HG03457 (cell line): ENCODE data around the gene CMTM4.
"Not testable (repeated sequence)": the region's sequence is repeated elsewhere in the genome, so short reads cannot be mapped to it uniquely, and the experiment has no call there.

Source experiments
- ATAC-seq: cut with Tn5 transposase; IDR thresholded peaks from one replicate; pipeline ENCODE4 v1.9.1; 2021; ENCODE audit warnings: moderate number of reproducible peaks; ENCODE audit not compliant: unreplicated experiment

The CMTM4 gene

DNA sequence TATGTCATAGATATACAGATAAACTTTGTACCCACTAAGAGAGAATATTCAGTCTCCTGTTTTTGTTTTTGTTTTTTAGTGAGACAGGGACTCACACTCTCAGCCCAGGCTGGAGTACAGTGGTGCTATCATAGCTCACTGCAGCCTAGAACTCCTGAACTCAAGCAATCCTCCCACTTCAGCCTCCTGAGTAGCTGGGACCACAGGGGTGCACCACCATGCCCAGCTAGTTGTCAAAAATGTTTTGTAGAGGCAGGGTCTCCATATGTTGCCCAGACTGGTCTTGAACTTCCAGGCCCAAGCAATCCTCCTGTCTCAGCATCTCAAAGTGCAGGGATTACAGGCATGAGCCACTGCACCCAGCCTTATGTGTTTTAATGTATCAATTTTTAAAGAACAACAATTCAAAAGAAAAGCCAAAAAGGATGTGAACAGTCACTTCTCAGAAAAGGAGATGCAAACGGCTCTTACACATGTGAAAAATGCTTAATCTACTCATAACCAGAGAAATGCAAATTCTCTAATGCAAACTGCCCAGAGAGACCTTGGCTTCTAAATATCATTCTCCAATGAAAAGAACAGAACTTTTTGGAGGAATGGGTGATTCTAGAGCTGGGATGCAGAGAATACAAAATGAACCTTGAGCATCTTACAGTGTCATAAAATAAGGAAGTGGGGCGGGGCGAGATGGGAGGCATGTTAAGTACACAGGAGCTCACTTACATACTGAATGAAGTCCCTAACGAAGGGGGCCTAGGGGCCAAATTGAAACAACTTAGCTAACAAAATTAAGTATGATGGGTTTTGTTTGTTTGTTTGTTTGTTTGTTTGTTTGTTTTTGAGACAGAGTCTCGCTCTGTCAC is 99.3 kb downstream of the CMTM4 start:
- no peak for ATAC-seq

DNA sequence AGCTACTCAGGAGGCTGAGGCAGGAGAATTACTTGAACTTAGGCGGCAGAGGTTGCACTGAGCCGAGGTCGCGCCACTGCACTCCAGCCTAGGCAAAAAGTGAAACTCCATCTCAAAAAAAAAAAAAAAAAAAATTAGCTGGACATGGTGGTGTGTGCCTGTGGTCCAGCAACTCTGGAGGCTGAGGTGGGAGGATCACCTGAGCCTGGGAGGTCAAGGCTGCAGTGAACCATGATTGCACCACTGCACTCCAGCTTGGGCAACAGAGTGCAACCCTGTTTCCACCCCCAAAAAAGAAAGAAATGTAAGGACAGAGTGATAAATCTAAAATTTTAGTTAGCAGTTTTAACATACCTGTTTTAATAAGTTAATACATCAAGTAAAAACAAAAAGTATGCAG is 100.0 kb downstream of the CMTM4 start:
- ATAC-seq, result not testable (repeated sequence)

DNA sequence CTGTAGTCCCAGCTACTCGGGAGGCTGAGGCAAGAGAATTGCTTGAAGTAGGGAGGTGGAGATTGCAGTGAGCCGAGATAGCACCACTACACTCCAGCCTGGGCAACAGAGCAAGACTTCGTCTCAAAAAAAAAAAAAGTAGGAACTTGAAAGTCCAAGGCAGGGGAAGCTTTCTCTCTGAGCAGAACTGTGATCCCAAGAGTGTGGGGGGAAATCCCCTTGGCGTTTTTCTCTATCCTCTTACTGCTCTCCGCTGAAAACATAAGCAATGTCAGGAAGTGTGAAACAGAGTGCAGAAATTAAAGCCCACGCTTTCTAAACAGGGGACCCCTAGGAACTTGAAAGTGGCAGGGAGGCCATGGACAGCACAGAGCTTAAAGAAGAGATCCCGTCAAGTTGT is 101.8 kb downstream of the CMTM4 start:
- no peak for ATAC-seq

DNA sequence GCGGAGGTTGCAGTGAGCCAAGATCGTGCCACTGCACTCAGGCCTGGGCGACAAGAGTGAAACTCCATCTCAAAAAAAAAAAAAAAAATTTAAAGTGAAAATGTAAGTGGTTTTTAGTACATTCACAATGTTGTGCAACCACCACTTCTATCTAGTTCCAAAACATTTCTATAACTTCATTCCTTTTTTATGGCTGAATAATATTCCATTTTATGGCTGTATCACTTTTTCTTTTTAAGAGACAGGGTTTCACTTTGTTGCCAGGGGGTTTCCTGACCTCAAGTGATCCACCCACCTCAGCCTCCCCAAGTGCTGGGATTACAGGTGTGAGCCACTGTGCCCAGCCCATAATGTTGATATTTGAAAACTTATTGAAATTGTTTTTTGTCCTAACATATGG is 103.7 kb downstream of the CMTM4 start:
- no peak for ATAC-seq

DNA sequence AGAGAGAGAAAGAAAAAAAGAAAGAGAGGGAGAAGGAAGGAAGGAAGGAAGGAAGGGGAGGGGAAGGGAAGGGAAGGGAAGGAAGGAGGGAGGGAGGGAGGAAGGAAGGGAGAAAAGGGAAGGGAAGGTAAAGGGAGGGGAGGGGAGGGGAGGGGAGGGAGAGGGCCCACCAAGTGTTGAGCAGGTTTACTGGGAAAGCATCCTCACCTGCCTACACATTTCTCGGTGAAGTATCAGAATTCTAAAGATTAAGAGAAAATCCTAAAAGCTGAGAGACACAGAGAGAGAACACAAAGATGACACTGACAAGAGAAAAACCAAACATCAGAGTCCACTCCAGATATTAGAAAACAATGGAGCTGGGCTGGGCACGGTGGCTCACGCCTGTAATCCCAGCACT is 104.3 kb downstream of the CMTM4 start:
- ATAC-seq, result no peak

DNA sequence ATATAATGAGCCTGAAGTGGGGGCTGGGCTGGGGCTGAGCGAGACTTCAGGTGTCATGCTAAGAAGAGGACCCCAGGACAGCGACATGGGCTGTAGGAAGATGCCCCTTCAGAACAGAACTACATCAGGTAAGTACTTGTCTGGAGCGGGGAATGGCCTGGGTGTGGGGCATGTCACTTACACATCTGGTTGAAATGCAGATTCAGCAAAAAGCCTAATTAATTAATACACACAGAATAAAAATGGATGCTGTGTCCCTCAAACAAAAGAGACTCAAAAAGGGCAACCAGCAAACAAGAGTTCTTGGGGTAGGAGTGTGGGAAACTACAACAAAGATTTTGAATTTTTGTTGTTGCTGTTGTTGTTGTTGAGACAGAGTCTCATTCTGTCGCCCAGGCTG is 105.5 kb downstream of the CMTM4 start:
- no peak for ATAC-seq

DNA sequence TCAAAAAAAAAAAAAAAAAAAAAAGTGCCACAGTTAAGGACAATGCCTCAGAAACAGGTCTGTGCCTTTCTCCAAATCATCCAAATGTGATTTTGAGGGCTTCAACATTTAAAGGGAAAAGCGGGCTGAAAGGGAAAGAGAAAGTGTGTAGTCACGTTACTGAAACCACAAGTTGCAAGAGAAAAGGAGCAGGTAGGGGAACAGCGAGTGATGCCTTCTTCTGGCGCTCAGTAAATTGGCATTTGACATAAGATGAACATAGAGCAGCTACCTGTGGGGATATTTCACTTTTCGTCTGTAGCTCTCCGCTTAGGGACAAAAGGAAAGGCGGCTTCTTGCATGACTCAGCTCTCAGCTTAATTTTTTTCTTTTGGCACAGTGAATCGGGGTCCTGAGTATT is 106.2 kb downstream of the CMTM4 start:
- ATAC-seq, result no peak

DNA sequence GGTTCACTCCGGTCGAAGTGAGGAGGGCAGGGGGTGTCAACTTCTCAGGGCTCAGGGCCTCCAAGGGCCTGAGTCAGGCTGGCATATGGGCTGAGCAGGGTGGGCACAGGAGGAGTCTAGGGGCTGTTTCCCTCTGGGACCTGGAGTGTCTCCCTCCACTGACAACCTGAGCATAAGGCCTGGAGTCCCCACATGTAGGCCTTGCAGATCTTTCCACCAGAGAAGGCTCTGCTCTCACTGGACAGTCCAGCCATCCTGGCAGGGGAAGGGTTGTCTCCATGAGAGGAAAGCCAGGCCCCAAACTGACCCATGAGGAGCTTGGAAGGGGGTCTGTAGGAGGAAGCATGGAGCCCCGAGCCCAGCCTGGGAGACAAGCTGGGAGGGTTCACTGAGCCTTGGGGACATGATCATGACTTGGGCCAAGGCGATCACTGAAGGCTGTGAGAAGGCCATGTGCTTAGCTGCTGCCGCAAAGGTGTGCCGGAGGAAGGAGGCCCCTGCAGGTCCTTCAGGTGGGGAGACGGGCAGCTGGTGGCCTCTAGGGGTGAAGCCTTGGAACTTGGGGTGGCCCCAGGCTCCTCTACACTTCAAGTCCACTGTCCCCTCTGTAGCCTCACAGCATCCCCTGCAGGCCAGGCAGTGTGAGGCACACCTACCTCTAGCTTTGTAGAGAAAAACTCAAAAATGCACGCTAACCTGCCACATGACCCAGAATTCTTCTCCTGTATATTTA is 107.4 kb downstream of the CMTM4 start:
- no peak for ATAC-seq

DNA sequence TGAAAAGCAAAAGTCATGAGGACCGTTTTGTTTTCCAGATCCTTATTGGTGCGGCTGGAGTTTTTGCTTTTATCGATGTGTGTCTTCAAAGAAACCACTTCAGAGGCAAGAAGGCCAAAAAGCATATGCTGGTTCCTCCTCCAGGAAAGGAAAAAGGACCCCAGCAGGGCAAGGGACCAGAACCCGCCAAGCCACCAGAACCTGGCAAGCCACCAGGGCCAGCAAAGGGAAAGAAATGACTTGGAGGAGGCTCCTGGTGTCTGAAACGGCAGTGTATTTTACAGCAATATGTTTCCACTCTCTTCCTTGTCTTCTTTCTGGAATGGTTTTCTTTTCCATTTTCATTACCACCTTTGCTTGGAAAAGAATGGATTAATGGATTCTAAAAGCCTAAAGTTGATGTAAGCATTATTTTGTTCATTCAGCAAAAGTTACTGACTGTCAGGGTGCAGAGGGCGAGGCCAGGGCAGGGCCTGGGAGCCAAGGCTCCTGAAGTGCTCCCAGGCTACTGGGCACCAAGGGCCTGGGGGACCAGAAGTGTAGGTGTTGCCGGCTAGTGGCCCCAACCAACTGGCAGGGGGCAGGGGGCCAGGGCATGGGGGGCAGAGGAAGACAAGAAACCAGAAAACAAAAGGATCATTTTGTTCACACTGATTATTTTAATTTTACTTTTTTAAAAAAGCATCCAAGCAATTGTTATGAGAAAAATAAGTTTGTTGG is 108.5 kb downstream of the CMTM4 start:
- ATAC-seq, result no peak

DNA sequence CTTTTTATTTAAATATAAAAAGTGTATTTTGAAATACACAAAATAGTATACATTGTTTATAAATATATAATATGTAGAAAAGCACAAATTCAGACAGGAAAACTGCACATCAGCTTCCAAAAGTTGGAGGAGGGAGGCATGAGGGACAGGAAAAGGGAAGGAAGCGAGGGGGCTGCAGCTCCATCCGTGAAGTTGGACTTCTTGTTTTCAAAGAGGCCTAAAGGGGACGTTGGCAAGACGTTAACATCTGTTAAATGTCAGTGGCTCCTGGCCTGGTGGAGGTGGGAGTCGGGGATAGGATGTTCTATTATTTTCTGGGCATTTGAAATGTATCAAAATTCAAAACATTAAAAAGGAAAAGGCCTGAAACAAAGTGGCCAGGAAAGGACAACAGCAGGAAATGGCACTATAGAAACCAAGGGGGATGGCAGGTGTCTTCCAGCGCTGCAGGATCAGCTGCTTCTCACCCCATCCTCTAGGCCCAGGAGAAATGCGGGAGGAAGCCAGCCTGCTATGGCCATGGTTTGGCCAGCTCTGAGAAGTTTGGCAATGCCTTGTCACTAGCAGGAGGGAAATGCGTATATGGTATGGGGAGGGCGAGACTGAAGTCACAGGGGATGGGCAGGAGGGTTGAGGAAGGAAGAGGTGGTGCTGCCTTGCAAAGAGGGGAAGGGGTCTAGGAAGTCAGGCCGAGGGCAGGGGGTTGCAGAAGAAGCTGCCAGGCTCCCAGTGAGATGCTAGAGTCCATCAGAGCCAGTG is 110.9 kb downstream of the CMTM4 start:
- no peak for ATAC-seq

DNA sequence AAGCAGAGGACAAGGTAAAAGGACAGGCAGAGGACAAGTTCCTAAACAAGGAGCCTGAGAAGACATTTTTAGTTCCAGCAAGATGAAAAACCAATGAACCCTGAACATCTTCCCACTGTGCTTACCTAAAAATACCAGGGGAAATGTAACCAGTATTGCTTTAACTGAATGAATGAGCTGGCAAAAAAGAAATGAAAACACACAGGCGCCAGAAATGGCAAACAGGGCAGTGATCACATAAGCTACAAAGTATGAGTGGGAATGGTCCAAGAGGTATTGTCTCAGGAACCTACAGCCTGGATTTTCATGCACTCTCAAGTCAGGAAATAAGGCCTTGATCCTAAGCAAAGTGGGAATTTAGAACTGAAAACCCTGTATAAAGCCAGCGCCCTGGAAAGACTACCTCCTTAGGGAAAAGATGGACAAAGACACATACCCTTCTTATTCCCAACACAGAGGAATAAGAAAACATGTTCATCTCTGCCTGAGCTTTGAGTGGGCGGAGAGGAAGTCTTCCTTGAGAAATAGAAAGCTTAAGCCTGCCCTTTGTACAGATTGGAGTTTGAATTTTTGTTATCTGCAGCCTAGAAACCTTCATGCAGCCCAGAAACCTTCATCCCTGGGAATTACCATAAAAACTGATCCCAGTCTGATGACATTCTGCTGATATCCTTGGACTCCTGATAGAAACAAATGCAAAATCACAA is 115.1 kb downstream of the CMTM4 start:
- no peak for ATAC-seq

DNA sequence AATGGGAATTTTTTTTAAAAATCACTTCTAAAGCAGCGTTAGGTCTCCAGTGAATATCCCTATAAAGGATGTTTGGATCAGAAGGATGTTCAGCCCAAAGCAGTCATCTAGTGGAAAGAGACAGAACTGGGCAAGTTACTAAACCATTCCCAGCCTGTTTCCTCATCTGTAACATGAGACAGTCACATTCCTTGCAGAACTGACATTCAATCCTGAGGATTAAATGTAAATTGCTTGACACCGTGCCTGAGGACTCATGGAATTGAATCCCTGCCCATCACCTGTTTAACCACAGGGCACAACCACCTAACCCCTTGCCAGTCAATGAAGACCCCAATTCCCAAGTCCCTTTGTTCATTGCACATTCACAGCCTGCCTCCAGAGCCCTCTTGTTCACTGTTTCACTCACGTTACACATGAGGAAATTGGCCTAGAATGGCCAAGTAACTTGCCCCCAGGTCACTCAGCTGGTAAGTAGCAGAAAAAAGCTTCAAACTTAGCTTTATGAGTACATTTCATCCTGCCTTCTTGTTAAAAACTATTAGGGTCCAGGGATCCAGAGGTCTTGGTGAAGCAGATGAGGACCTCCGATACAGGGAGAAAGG is 115.8 kb downstream of the CMTM4 start:
- no peak for ATAC-seq

DNA sequence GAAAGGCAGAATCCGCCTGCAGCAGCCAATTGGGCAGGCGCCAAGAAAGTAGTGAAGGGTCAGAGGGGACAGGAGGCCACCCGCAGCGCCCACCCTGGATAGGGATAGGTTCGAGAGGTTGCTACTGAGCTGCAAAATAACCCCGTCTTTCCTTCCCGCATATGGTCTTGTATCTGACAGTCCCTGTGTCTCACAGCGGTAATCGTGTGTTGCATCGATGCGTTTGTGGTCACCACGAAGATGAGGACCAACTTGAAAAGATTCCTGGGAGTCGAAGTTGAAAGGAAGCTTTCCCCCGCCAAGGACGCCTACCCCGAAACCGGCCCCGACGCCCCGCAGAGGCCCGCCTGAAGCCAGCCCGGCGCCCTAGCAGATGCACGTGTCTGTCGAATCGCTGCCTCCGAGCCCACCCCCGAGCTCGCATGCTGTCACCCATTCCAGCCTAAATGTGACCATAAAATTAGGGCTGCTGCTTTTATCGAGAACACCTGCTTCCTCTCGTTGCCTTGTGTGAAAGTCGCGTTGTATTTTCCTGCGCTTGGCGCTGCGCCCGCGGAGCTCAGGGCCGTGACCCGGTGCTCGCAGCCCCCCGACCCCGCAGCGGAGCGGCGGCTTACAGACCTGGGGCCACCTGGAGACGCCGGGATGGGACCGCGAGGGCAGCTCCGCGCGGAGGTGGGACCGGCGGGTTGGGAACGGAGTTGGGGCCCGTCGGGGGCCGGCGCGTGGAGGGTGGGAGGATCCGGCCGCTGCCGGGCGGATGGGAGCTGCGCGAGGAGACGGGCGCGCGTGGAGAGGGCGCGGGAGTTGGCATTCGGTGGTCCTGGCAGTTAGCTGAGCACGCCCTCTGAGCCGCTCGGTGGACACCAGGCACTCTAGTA is 117.7 kb downstream of the CMTM4 start, which contains the start of gene CMTM2:
Gene CMTM2 (plus strand): TSS at position 813 of the 881 bp plus-strand sequence. CDS start 145 bp downstream, outside the sequence.
- ATAC-seq, result no peak

DNA sequence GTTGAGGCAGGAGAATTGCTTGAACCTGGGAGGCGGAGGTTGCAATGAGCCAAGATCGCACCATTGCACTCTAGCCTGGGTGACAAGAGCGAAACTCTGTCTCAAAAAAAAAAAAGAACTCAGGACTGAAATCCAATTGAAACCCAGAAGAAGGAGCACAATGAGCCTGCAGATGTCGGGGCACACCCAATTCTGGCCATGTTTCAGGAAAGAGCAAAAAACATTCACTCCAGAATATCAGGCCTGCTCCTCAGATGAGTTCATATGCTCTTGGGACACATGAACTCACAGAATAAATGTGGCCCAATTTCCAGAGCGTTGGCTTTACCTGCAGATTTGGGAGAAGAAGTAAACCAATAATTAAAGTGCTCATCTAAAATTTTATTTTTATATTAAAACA is 120.2 kb downstream of the CMTM4 start:
- ATAC-seq, result no peak

DNA sequence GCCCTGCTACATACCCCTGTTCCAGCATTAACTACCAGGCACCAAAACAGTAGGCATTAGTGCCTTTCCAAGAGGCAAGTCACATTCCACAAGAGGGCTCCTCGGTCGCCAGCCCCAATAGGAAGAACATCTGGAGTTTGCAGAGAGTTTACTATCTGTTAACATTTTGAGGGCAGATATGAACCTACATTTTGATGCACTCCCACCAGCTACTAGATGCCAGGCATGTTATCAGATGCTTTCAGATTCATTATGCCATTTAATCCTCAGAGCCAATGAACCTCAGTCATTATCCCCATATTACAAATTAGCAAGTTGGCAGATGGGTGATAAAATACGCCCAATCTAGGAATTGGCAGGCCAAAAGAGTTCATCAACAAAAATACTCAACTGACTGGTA is 121.5 kb downstream of the CMTM4 start:
- no peak for ATAC-seq

DNA sequence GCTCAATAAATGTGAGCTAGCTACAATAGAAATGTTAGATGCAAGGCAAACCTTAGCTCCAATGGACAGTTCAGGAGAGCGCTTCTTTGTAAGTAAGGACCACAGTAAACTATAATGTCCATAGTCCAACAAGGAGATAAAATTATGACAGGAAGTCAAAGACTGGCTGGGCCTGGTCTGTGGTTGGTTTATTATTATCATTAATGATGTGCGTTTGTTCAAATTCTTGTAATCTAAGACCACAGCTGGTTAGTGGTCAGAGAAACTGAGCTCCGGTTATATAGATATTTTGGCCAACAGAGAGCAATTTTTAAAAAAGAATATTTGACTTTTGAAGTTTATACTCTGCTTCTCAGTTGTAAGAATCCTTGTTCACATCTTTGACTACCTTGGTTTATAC is 122.0 kb downstream of the CMTM4 start:
- ATAC-seq, result no peak

DNA sequence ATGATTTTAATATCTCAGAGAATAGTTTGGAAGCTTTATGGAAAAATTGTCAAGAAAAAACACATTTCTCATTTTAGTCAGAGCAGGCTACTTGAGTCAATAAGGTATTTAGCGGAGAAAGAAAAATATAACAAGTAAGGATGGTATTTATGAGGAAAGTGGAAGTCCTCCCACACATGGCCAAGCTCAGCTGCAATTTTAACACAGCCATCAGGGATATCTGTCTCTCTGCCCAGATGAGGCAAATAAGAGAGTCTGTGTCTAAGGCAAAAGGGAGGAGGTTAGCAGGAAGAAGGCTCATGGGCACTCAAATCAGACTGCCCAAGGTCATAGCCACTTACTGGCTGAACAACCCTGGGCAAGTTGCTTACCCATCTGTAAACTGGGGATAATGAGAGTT is 122.5 kb downstream of the CMTM4 start:
- ATAC-seq, result no peak

DNA sequence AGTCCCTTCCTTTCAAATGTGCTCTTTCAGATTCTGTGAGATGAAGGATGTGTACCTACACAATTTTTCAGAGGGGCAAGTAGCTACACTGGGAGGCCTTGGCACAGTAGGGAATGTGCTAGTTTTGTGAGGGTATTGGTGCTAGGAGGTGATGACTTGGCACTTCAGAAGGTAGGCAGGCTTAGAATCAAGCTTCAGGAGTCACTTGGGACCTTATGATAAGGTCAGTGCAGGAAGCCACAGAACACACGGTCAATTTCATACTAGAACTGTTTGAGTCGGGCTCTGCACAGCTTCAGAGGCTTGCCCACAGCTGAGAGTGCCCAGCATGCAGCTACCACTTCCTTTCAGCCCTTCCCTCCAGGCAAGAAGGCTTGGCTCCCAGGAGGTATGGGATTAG is 124.2 kb downstream of the CMTM4 start:
- no peak for ATAC-seq
